H1 (cell line): ENCODE results near the gene TMEM139. TPM values are rescaled to one million over a fixed set of nuclear protein-coding genes. Genes with fewer than 3 reads are reported as not detected.

Experiments used
- CTCF ChIA-PET: fragments of 300-600 bp; sonication (Branson Sonifier 250); formaldehyde crosslinking; loops from one replicate; lab custom pipeline; 2021; ENCODE audit not compliant: partially characterized antibody; lab: Charles Lee
- POLR2A ChIA-PET: fragments of 300-600 bp; sonication (Branson Sonifier 250); formaldehyde crosslinking; loops from one replicate; lab custom pipeline; 2021; ENCODE audit warnings: inconsistent platforms; ENCODE audit not compliant: partially characterized antibody; lab: Charles Lee
- DNase-seq, 2 experiments: peaks; one replicate each; pipeline versions ENCODE4 v3.0.0 to v3.0.0-alpha.2; 2010 to 2022; ENCODE audit warnings: low spot score in 2 of 2, low read depth in 1 of 2, mixed read lengths in 1 of 2
- FAIRE-seq: peaks from 2 replicates; lab custom pipeline; 2011; peaks lifted over from hg19 to GRCh38; lab: Jason Lieb, UNC
- H2AFZ ChIP-seq: 2 replicates; pipeline ENCODE4 v1.8.1; 2012; ENCODE audit warnings: low read length, inconsistent platforms
- H2AK5ac ChIP-seq: 2 replicates; pipeline ENCODE4 v1.6.1; 2013; ENCODE audit warnings: low read depth, low read length
- H2BK120ac ChIP-seq: replicated peaks from 2 replicates; pipeline ENCODE3; 2013; ENCODE audit warnings: low read depth, low read length, inconsistent platforms
- H2BK12ac ChIP-seq: 2 replicates; pipeline ENCODE4 v1.6.1; 2013; ENCODE audit warnings: low read depth, low read length
- H2BK15ac ChIP-seq: 2 replicates; pipeline ENCODE4 v1.6.1; 2013; ENCODE audit warnings: low read length
- H2BK20ac ChIP-seq: 2 replicates; pipeline ENCODE4 v1.6.1; 2013; ENCODE audit warnings: low read length
- H2BK5ac ChIP-seq: 2 replicates; pipeline ENCODE4 v1.6.1; 2013; ENCODE audit warnings: low read depth, low read length
- H3K14ac ChIP-seq: 2 replicates; pipeline ENCODE4 v1.6.1; 2013; ENCODE audit warnings: inconsistent platforms; ENCODE audit not compliant: insufficient read length
- H3K18ac ChIP-seq: 2 replicates; pipeline ENCODE4 v1.6.1; 2013; ENCODE audit warnings: low read length; ENCODE audit errors: extremely low read depth
- H3K23ac ChIP-seq: 2 replicates; pipeline ENCODE4 v1.6.1; 2013; ENCODE audit warnings: inconsistent platforms; ENCODE audit not compliant: insufficient read length
- H3K23me2 ChIP-seq: 2 replicates; pipeline ENCODE4 v1.6.1; 2013; ENCODE audit warnings: low read depth, low read length
- H3K27ac ChIP-seq: 2 replicates; pipeline ENCODE4 v1.6.1; 2011; ENCODE audit warnings: low read depth, low read length, inconsistent platforms
- H3K27me3 ChIP-seq, 4 experiments: replicated peaks in 1 of 4; 1 replicate in 1 of 4; 2 replicates in 3 of 4; pipeline versions ENCODE4 v1.6.1 to v1.8.1; 2011 to 2013; ENCODE audit warnings: low read length in 3 of 4, mild to moderate bottlenecking in 3 of 4, inconsistent platforms in 2 of 4, mixed read lengths in 2 of 4, moderate library complexity in 1 of 4; ENCODE audit not compliant: control insufficient read depth in 3 of 4, insufficient read depth in 3 of 4; ENCODE audit errors: extremely low read depth in 1 of 4
- H3K36me3 ChIP-seq, 4 experiments: 2 replicates each; pipeline versions ENCODE4 v1.6.1 to v1.8.1; 2011 to 2013; ENCODE audit warnings: mild to moderate bottlenecking in 4 of 4, low read length in 3 of 4, moderate library complexity in 2 of 4, control low read depth in 1 of 4, inconsistent platforms in 1 of 4; ENCODE audit not compliant: insufficient read depth in 4 of 4, control insufficient read depth in 2 of 4
- H3K4ac ChIP-seq: replicated peaks from 2 replicates; pipeline ENCODE3; 2013; ENCODE audit warnings: low read length, low read depth, mixed read lengths, inconsistent platforms; ENCODE audit not compliant: insufficient read length
- H3K4me1 ChIP-seq, 4 experiments: replicated peaks in 1 of 4; 1 replicate in 1 of 4; 2 replicates in 3 of 4; pipeline versions ENCODE4 v1.6.1 to v1.8.1; 2011 to 2013; ENCODE audit warnings: low read length in 3 of 4, inconsistent platforms in 2 of 4, mixed read lengths in 1 of 4; ENCODE audit not compliant: insufficient read depth in 4 of 4, control insufficient read depth in 3 of 4
- H3K4me2 ChIP-seq, 2 experiments: 2 replicates each; pipeline versions ENCODE4 v1.6.1 to v1.8.1; 2011 to 2013; ENCODE audit warnings: low read depth in 2 of 2, low read length in 2 of 2, control low read depth in 1 of 2, inconsistent platforms in 1 of 2, mild to moderate bottlenecking in 1 of 2; ENCODE audit not compliant: insufficient read depth in 1 of 2
- H3K4me3 ChIP-seq, 4 experiments: fragments of 200-600, 300-600 bp in 1 of 4; sonication (generic), shearing (Covaris generic), sonication (Bioruptor Twin) in 1 of 4; 2 replicates each; pipeline versions ENCODE4 v1.5.1 to v1.8.1; 2011 to 2016; ENCODE audit warnings: low read length in 4 of 4, low read depth in 3 of 4, control low read depth in 2 of 4, inconsistent platforms in 2 of 4, mild to moderate bottlenecking in 2 of 4, mixed read lengths in 1 of 4, moderate library complexity in 1 of 4; ENCODE audit not compliant: insufficient read depth in 2 of 4; ENCODE audit errors: extremely low read depth in 1 of 4
- H3K56ac ChIP-seq: replicated peaks from 2 replicates; pipeline ENCODE3; 2013; ENCODE audit warnings: low read depth, mild to moderate bottlenecking, mixed read lengths, low read length, inconsistent platforms; ENCODE audit not compliant: insufficient read length
- H3K79me1 ChIP-seq: 2 replicates; pipeline ENCODE4 v1.6.1; 2013; ENCODE audit warnings: low read depth, low read length, control low read depth
- H3K79me2 ChIP-seq, 2 experiments: 2 replicates each; pipeline versions ENCODE4 v1.6.1 to v1.8.1; 2012 to 2013; ENCODE audit warnings: low read length in 2 of 2, mild to moderate bottlenecking in 2 of 2, inconsistent platforms in 1 of 2; ENCODE audit not compliant: insufficient read depth in 2 of 2, control insufficient read depth in 1 of 2
- H3K9ac ChIP-seq, 4 experiments: replicated peaks in 1 of 4; 1 replicate in 1 of 4; 2 replicates in 3 of 4; pipeline versions ENCODE4 v1.6.1 to v1.8.1; 2011 to 2013; ENCODE audit warnings: low read depth in 3 of 4, low read length in 3 of 4, control low read depth in 2 of 4, mild to moderate bottlenecking in 2 of 4, moderate library complexity in 2 of 4, inconsistent platforms in 1 of 4; ENCODE audit errors: extremely low read depth in 1 of 4
- H3K9me3 ChIP-seq, 2 experiments: 2 replicates each; pipeline versions ENCODE4 v1.6.1 to v1.8.1; 2012 to 2013; ENCODE audit warnings: mild to moderate bottlenecking in 2 of 2, moderate library complexity in 2 of 2, control low read depth in 1 of 2, inconsistent platforms in 1 of 2, low read depth in 1 of 2, low read length in 1 of 2, mixed read lengths in 1 of 2; ENCODE audit not compliant: insufficient read depth in 2 of 2
- H4K20me1 ChIP-seq, 2 experiments: replicated peaks in 1 of 2; 2 replicates each; pipeline versions ENCODE3 to v1.8.1; 2011 to 2013; ENCODE audit warnings: inconsistent platforms in 2 of 2, low read length in 2 of 2, mild to moderate bottlenecking in 1 of 2; ENCODE audit not compliant: insufficient read depth in 2 of 2, control insufficient read depth in 1 of 2
- H4K5ac ChIP-seq: 2 replicates; pipeline ENCODE4 v1.6.1; 2013; ENCODE audit warnings: low read length, low read depth, mixed read lengths, inconsistent platforms; ENCODE audit not compliant: insufficient read length
- H4K8ac ChIP-seq: 2 replicates; pipeline ENCODE4 v1.8.0; 2013; ENCODE audit warnings: mild to moderate bottlenecking, moderate library complexity, low read length, inconsistent platforms; ENCODE audit not compliant: insufficient read depth; ENCODE audit errors: extremely low read depth
- H4K91ac ChIP-seq: replicated peaks from 2 replicates; pipeline ENCODE3; 2013; ENCODE audit warnings: low read length, mixed read lengths, inconsistent platforms; ENCODE audit not compliant: insufficient read length
- CREB1 ChIP-seq: IDR thresholded peaks from 2 replicates; pipeline ENCODE4 v1.6.1; 2012; ENCODE audit warnings: inconsistent platforms
- RNF2 ChIP-seq: fragments of 200-900, 300-1000 bp; sonication (generic); IDR thresholded peaks from 2 replicates; pipeline ENCODE4 v1.7.1; 2016; ENCODE audit warnings: borderline replicate concordance, low read depth, mild to moderate bottlenecking, antibody characterized with exemption, low read length; ENCODE audit not compliant: poor library complexity, severe bottlenecking; ENCODE audit errors: missing control alignments
- TAF7 ChIP-seq: optimal IDR thresholded peaks from 2 replicates; pipeline ENCODE3; 2011; ENCODE audit warnings: low read depth, mild to moderate bottlenecking, inconsistent platforms, low read length, moderate library complexity, borderline replicate concordance
- WGBS, 2 experiments: shearing (Covaris generic) in 1 of 2; methylation state at CpG; one replicate each; pipeline versions ENCODE4 v1.1.6 to v1.1.7; 2013 to 2015; ENCODE audit warnings: low lambda C conversion rate in 2 of 2, mixed read lengths in 2 of 2, inconsistent platforms in 1 of 2, low coverage in 1 of 2, missing lambda C conversion rate in 1 of 2; ENCODE audit not compliant: insufficient replicate concordance in 2 of 2, insufficient coverage in 1 of 2, insufficient read length in 1 of 2; ENCODE audit errors: extremely low coverage in 1 of 2, missing lambda C conversion rate in 1 of 2; 5-methylcytosine and 5-hydroxymethylcytosine counted together
- polyA plus RNA-seq, 7 experiments: library from polyadenylated mRNA; depleted of rRNA in 3 of 7; stranded (reverse) in 5 of 7; unstranded in 2 of 7; fragments of >200 nt in 5 of 7; fragments of 200-250 nt in 2 of 7; gene quantifications; 1 replicate in 5 of 7; 2 replicates in 1 of 7; 4 replicates in 1 of 7; pipeline versions ENCODE4 v1.2.1 to v1.2.3, GENCODE V29; 2011 to 2013; ENCODE audit warnings: missing spikeins in 2 of 7, mixed read lengths in 2 of 7
- total RNA-seq: library from RNA; stranded (reverse); fragmentation: NEBNext Ultra II Directional; extraction: Animal tissue kit (Norgen Biotek cat#: 25700); gene quantifications from 2 replicates; pipeline ENCODE4 v1.2.1, GENCODE V29; 2021

The TMEM139 gene
- total and polyA plus RNA-seq, 2 of the 8 experiments (the other 6 are each of a cell fraction or from before 2014, with no cell fraction given): 3.2 to 6.7 TPM

DNA sequence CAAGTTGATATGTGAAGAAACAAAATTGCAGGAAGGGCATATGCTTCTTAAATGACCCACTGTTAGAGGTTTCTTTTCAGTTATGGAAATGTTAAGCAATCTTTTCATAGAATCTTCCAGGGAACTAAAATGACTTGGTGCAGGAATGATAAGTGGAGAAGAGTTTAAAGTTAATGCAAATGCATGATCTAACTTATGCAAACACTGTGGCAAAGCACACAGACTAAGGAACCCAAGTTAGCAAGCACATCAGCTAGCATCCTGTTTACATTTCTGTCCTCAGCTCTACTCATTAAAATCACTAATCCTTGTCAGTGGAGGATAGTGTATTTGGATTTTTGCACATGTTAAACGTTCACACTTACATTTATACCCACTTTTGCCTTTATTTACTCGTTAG is 40.5 kb downstream of the TMEM139 start:
- Histone ChIP-seq H3K27ac (no peak overlapping the region), H2AFZ (no peak overlapping the region), H3K4me1 (peaks cover 0 to 5% (median 0%) of the 10 kb centered on the region in 4 experiments; a peak in 1 of 7 replicates), H4K8ac (no peak overlapping the region), H4K5ac (no peak overlapping the region), H3K9me3 (no peaks in the 10 kb centered on the region), H2AK5ac (no peak overlapping the region), H3K9ac (no peak overlapping the region), H3K79me1 (no peaks in the 10 kb centered on the region), H3K56ac (no peak overlapping the region), H3K27me3 (no peaks in the 10 kb centered on the region), H2BK20ac (no peak overlapping the region), H3K79me2 (no peaks in the 10 kb centered on the region), H4K20me1 (no peaks in the 10 kb centered on the region), H4K91ac (no peak overlapping the region), H3K4me3 (no peak overlapping the region), H3K18ac (no peak overlapping the region), H3K36me3 (no peaks in the 10 kb centered on the region), H3K4me2 (no peak overlapping the region), H2BK5ac (no peak overlapping the region), H3K4ac (no peak overlapping the region), H2BK15ac (no peak overlapping the region), H2BK120ac (no peak overlapping the region), H3K23ac (no peak overlapping the region), H3K14ac (no peak overlapping the region), H3K23me2 (no peaks in the 10 kb centered on the region), H2BK12ac (no peak overlapping the region)
- TF ChIP-seq CREB1 (no peak), RNF2 (no peak), TAF7 (no peak)
- no peak for FAIRE-seq
- CTCF ChIA-PET: interaction anchor here (1.0 to 4.5 kb wide), 8 partner anchors 10 to 67 kb away, joined by 3 to 30 read pairs (median 4); partner anchors contain the start of gene CLCN1
- DNase-seq: no peak
- POLR2A ChIA-PET: no interaction called here
- WGBS, 2 experiments: 68% methylated on average over 2 of the region's 2 CpGs; no CpG with 5 or more reads in 1 of the 2 experiments
